CD8-positive, alpha-beta memory T cell (primary cell): ENCODE data around the gene BTBD19. TPM values are rescaled to one million over a fixed set of nuclear protein-coding genes. Genes with fewer than 3 reads are reported as not detected.
"Not testable (repeated sequence)": the region's sequence is repeated elsewhere in the genome, so short reads cannot be mapped to it uniquely, and the experiment has no call there.

Source experiments
- CTCF ChIA-PET: fragments of 350-600 bp; sonication (Branson Sonifier 250); formaldehyde crosslinking; loops from one replicate; lab custom pipeline; 2021; ENCODE audit warnings: antibody characterized with exemption; lab: Charles Lee
- POLR2A ChIA-PET: fragments of 350-600 bp; sonication (Branson Sonifier 250); formaldehyde crosslinking; loops from one replicate; lab custom pipeline; 2021; ENCODE audit warnings: antibody characterized with exemption; lab: Charles Lee
- DNase-seq, 5 donors: peaks; one replicate each; pipeline versions ENCODE4 v3.0.0 to v3.0.0-alpha.2; 2020 to 2022; ENCODE audit warnings: mixed read lengths in 1 of 5
- H3K27ac ChIP-seq: one replicate; pipeline ENCODE4 v1.7.0; 2013; ENCODE audit warnings: low read depth, mild to moderate bottlenecking, low read length, moderate library complexity
- H3K27me3 ChIP-seq: 2 replicates; pipeline ENCODE4 v1.7.0; 2013; ENCODE audit warnings: low read length, mild to moderate bottlenecking; ENCODE audit not compliant: insufficient read depth, poor library complexity, severe bottlenecking
- H3K36me3 ChIP-seq: 2 replicates; pipeline ENCODE4 v1.7.0; 2013; ENCODE audit warnings: mild to moderate bottlenecking, low read length, moderate library complexity; ENCODE audit not compliant: insufficient read depth
- H3K4me1 ChIP-seq: 2 replicates; pipeline ENCODE4 v1.7.0; 2013; ENCODE audit warnings: mild to moderate bottlenecking, low read length, moderate library complexity; ENCODE audit not compliant: insufficient read depth
- H3K4me3 ChIP-seq: 2 replicates; pipeline ENCODE4 v1.7.0; 2013; ENCODE audit warnings: mild to moderate bottlenecking, low read length
- H3K9me3 ChIP-seq: 2 replicates; pipeline ENCODE4 v1.7.0; 2013; ENCODE audit warnings: mild to moderate bottlenecking, low read length
- H3K27ac Mint-ChIP-seq, 8 donors: one replicate each; pipeline ENCODE4 v1.8.0; 2020 to 2021; ENCODE audit warnings: mixed read lengths in 8 of 8, mild to moderate bottlenecking in 6 of 8, inconsistent platforms in 3 of 8, moderate library complexity in 3 of 8
- H3K27me3 Mint-ChIP-seq, 2 donors: one replicate each; pipeline ENCODE4 v1.8.0; 2020 to 2021; ENCODE audit warnings: mixed read lengths in 2 of 2, mild to moderate bottlenecking in 1 of 2, moderate library complexity in 1 of 2
- H3K36me3 Mint-ChIP-seq, 3 donors: one replicate each; pipeline ENCODE4 v1.8.0; 2020 to 2021; ENCODE audit warnings: mixed read lengths in 3 of 3, inconsistent platforms in 1 of 3, mild to moderate bottlenecking in 1 of 3
- H3K4me1 Mint-ChIP-seq, 3 donors: one replicate each; pipeline ENCODE4 v1.8.0; 2020 to 2021; ENCODE audit warnings: mixed read lengths in 3 of 3, inconsistent platforms in 1 of 3, mild to moderate bottlenecking in 1 of 3
- H3K4me3 Mint-ChIP-seq, 7 donors: one replicate each; pipeline ENCODE4 v1.8.0; 2020 to 2021; ENCODE audit warnings: mixed read lengths in 7 of 7, mild to moderate bottlenecking in 6 of 7, moderate library complexity in 4 of 7, inconsistent platforms in 2 of 7
- H3K9me3 Mint-ChIP-seq, 5 donors: one replicate each; pipeline ENCODE4 v1.8.0; 2020 to 2022; ENCODE audit warnings: mixed read lengths in 5 of 5, mild to moderate bottlenecking in 3 of 5, moderate library complexity in 2 of 5, inconsistent platforms in 1 of 5
- polyA plus RNA-seq: library from polyadenylated mRNA; unstranded; fragments of 300-500 nt; fragmentation: Illumina TruSeq; gene quantifications from one replicate; pipeline ENCODE4 v1.2.3, GENCODE V29; 2021
- total RNA-seq, 2 experiments: library from RNA; stranded (reverse); gene quantifications; one replicate each; pipeline ENCODE4 v1.2.3, GENCODE V29; 2021

BTBD19 gene
- total and polyA plus RNA-seq, 3 experiments from 2014 or later, result 0.24 to 7.8 (median 7.3) TPM

DNA sequence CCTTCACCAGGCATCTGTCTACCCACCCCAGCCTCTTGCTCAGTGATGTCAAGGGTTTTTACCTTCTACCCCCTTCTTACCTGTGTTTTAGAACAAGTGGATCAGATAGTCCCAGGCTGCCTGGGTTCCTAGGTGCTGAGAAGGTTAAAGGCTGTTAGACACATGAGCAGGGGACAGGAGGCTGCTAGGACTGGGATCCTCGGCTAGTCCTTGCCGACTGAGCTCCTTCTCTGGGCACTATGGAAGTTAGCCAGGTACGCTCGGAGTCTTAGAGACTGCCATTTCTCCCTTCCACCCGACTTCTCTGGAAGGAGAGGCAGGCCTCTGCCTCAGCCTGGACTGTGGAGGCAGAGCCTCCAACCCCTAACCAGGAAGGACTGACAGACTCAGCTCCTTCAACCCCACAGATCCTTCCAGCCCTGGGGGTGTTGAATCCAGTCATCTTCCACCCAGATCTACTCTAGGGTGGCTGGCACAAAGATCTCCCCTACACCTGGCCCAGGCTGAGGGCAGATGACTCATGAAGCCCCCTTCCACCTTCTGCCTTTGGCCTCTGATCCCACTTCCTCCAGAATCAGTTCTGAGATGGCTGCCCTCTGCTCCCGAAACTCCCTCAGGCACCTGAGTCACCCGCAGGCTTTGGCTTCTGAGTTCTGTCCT lies 1.5 kb upstream of the BTBD19 start, which contains the start of gene DYNLT4:
DYNLT4 (minus strand) TSS at position 648 of the 660 bp plus-strand sequence. CDS start 683 bp downstream, outside the sequence.
- H3K4me3 Mint-ChIP-seq, result peak within 1 kb of the TSS; percentile 67 to 90 (median 84)
- H3K36me3 Mint-ChIP-seq, result peaks cover 12 to 53% (median 14%) of the 10 kb centered on the region in 3 donors
- CTCF ChIA-PET, result interaction anchor here (1.2 to 4.3 kb wide), 3 partner anchors 20 to 29 kb away, joined by 3 to 15 read pairs (median 13); partner anchors contain the start of gene BEST4
- peaks cover 77% of the 10 kb centered on the region for H3K4me1 ChIP-seq
- H3K36me3 ChIP-seq, result peaks cover 29% of the 10 kb centered on the region
- H3K27me3 ChIP-seq, result no peaks in the 10 kb centered on the region
- H3K27me3 Mint-ChIP-seq, result peaks cover 0 to 4% of the 10 kb centered on the region in 2 donors
- DNase-seq, result no peak
- peak within 1 kb of the TSS; percentile 97 to 100 (median 100) for H3K27ac Mint-ChIP-seq
- peaks cover 67 to 81% (median 72%) of the 10 kb centered on the region in 3 donors for H3K4me1 Mint-ChIP-seq
- no peaks in the 10 kb centered on the region for H3K9me3 ChIP-seq
- H3K27ac ChIP-seq, result peak within 1 kb of the TSS; percentile 96
- POLR2A ChIA-PET, result interaction anchor here (0.5 to 5.3 kb wide), 4 partner anchors 14 to 35 kb away, joined by 3 to 120 read pairs (median 14); partner anchors contain the start of gene RPS8
- H3K9me3 Mint-ChIP-seq, result no peaks in the 10 kb centered on the region
- peak within 1 kb of the TSS; percentile 58 for H3K4me3 ChIP-seq

- ChIA-PET POLR2A (interaction anchor here (0.5 to 5.3 kb wide), 7 partner anchors 7 to 205 kb away, joined by 3 to 120 read pairs (median 3); partner anchors contain the start of genes PLK3, RPS8 and UROD), CTCF (interaction anchor here (1.2 to 4.5 kb wide), 6 partner anchors 8 to 29 kb away, joined by 3 to 59 read pairs (median 14); partner anchors contain the start of genes BEST4 and PLK3)
- Histone ChIP-seq H3K27ac (peak overlapping the region; percentile 96), H3K4me1 (peaks cover 77% of the 10 kb centered on the region), H3K4me3 (peak overlapping the region; percentile 58), H3K9me3 (no peaks in the 10 kb centered on the region), H3K27me3 (no peaks in the 10 kb centered on the region), H3K36me3 (peaks cover 29% of the 10 kb centered on the region)
- peaks cover 8 to 48% (median 9%) of the 10 kb centered on the region in 3 donors for H3K36me3 Mint-ChIP-seq
- H3K9me3 Mint-ChIP-seq, result no peaks in the 10 kb centered on the region
- peak overlapping the region; percentile 97 to 100 (median 100) for H3K27ac Mint-ChIP-seq
- peaks cover 65 to 79% (median 71%) of the 10 kb centered on the region in 3 donors for H3K4me1 Mint-ChIP-seq
- H3K4me3 Mint-ChIP-seq, result peak overlapping the region; percentile 67 to 90 (median 84)
- DNase-seq, result peak; percentile 84 to 95 (median 90)
- peaks cover 0 to 6% of the 10 kb centered on the region in 2 donors for H3K27me3 Mint-ChIP-seq
These were observed 810 bp upstream of the BTBD19 start for GRCh38 chr1:44807364-44808062.

GRCh38 chr1:44808938-44809917 lies 905 bp downstream of the BTBD19 start:
- peak overlapping the region; percentile 97 to 100 (median 100) for H3K27ac Mint-ChIP-seq

DNA sequence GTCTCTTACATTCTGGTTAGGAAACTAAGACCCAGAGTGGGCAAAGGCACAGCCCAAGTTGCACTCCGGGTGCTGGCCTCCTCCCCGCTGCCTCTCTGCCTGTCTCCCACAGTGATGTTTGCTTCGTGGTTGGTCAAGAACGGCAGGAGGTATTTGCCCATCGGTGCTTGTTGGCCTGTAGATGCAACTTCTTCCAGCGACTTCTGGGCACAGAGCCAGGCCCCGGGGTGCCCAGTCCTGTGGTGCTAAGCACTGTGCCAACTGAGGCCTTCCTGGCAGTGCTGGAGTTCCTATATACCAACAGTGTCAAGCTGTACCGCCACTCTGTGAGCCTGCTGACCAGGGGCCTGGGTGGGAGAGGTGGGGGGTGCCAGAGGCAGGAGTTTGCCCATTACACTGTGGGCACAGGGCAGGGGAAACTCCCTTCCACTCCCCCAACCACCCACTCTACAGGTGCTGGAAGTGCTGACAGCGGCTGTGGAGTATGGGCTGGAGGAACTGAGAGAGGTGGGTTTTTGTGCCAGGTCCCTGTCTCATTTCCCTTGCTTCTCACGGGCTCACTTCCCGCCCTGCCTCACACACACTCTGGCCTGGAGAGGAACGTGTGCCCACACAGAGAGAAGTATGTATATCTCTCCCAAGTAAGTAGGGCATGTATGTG lies 1.9 kb downstream of the BTBD19 start:
- peaks cover 9% of the 10 kb centered on the region for H3K36me3 ChIP-seq
- H3K4me1 ChIP-seq, result peaks cover 69% of the 10 kb centered on the region
- Mint-ChIP-seq H3K27me3 (peaks cover 0 to 7% of the 10 kb centered on the region in 2 donors), H3K27ac (peak overlapping the region; percentile 97 to 100 (median 100)), H3K9me3 (no peaks in the 10 kb centered on the region), H3K4me3 (peak overlapping the region in 5 of 7 donors; percentile 80 to 90 (median 84)), H3K4me1 (peaks cover 67 to 75% (median 72%) of the 10 kb centered on the region in 3 donors), H3K36me3 (peaks cover under 1 to 21% (median 3%) of the 10 kb centered on the region in 3 donors)
- H3K9me3 ChIP-seq, result no peaks in the 10 kb centered on the region
- peak overlapping the region; percentile 96 for H3K27ac ChIP-seq
- ChIA-PET CTCF (interaction anchor here (1.1 to 4.5 kb wide), 9 partner anchors 9 to 493 kb away, joined by 3 to 59 read pairs (median 6); partner anchors contain the start of genes BEST4, HECTD3 and PLK3), POLR2A (interaction anchor here (0.5 to 5.3 kb wide), 12 partner anchors 10 to 877 kb away, joined by 3 to 120 read pairs (median 5); partner anchors contain the start of genes HECTD3, MUTYH, PLK3 and RPS8)
- H3K4me3 ChIP-seq, result peak overlapping the region; percentile 31
- DNase-seq, result peak in 3 of 5 donors; percentile 13 to 53 (median 29)
- no peaks in the 10 kb centered on the region for H3K27me3 ChIP-seq

More at GRCh38 chr1:44808938-44809917, 905 bp downstream of the BTBD19 start:
- Histone ChIP-seq H3K27ac (peak overlapping the region; percentile 96), H3K27me3 (no peaks in the 10 kb centered on the region), H3K9me3 (no peaks in the 10 kb centered on the region), H3K4me3 (peak overlapping the region; percentile 54), H3K36me3 (peaks cover 13% of the 10 kb centered on the region), H3K4me1 (peaks cover 69% of the 10 kb centered on the region)
- Mint-ChIP-seq H3K4me1 (peaks cover 63 to 71% (median 67%) of the 10 kb centered on the region in 3 donors), H3K9me3 (no peaks in the 10 kb centered on the region), H3K27me3 (peaks cover 0 to 7% of the 10 kb centered on the region in 2 donors), H3K36me3 (peaks cover 4 to 31% (median 6%) of the 10 kb centered on the region in 3 donors), H3K4me3 (peak overlapping the region; percentile 76 to 90 (median 84))
- peak; percentile 79 to 95 (median 89) for DNase-seq
- ChIA-PET POLR2A (interaction anchor here (0.5 to 5.3 kb wide), 12 partner anchors 9 to 878 kb away, joined by 3 to 120 read pairs (median 4); partner anchors contain the start of genes HECTD3, MUTYH, PLK3 and RPS8), CTCF (interaction anchor here (0.9 to 4.5 kb wide), 14 partner anchors 9 to 494 kb away, joined by 3 to 59 read pairs (median 4); partner anchors contain the start of genes BEST4, HECTD3, KIF2C and PLK3)

- H3K4me3 ChIP-seq, DNase-seq, H3K36me3 ChIP-seq, H3K27me3 ChIP-seq, H3K9me3 ChIP-seq, H3K27me3 Mint-ChIP-seq, H3K27ac ChIP-seq, H3K9me3 Mint-ChIP-seq: not testable (repeated sequence)
- peaks cover 68 to 76% (median 73%) of the 10 kb centered on the region in 3 donors for H3K4me1 Mint-ChIP-seq
- peaks cover 0 to 16% (median 3%) of the 10 kb centered on the region in 3 donors for H3K36me3 Mint-ChIP-seq
- peaks cover 69% of the 10 kb centered on the region for H3K4me1 ChIP-seq
- POLR2A ChIA-PET, result interaction anchor here (0.6 to 5.3 kb wide), 3 partner anchors 10 to 18 kb away, joined by 5 to 120 read pairs (median 5); partner anchors contain the start of gene PLK3
- H3K27ac Mint-ChIP-seq, result peak overlapping the region; percentile 92 to 100 (median 100)
- peak overlapping the region in 5 of 7 donors; percentile 18 to 90 (median 62) for H3K4me3 Mint-ChIP-seq
- CTCF ChIA-PET, result interaction anchor here (1.3 to 4.5 kb wide), 2 partner anchors 9 to 11 kb away, joined by 4 to 59 read pairs; partner anchors contain the start of gene PLK3
These were observed 2.4 kb downstream of the BTBD19 start for GRCh38 chr1:44810762-44811105.

GRCh38 chr1:44811234-44811633 lies 2.9 kb downstream of the BTBD19 start:
- ChIA-PET CTCF (interaction anchor here (1.3 to 4.5 kb wide), 2 partner anchors 8 to 11 kb away, joined by 4 to 59 read pairs; partner anchors contain the start of gene PLK3), POLR2A (interaction anchor here (0.6 to 5.3 kb wide), 4 partner anchors 9 to 581 kb away, joined by 5 to 120 read pairs (median 7); partner anchors contain the start of gene PLK3)
- no peaks in the 10 kb centered on the region for H3K27me3 ChIP-seq
- no peak overlapping the region for H3K4me3 ChIP-seq
- H3K9me3 ChIP-seq, result no peaks in the 10 kb centered on the region
- Mint-ChIP-seq H3K4me1 (peaks cover 68 to 76% (median 73%) of the 10 kb centered on the region in 3 donors), H3K27ac (peak overlapping the region; percentile 92 to 100 (median 100)), H3K27me3 (peaks cover 0 to 7% of the 10 kb centered on the region in 2 donors), H3K9me3 (no peaks in the 10 kb centered on the region), H3K4me3 (peak overlapping the region; percentile 18 to 90 (median 63)), H3K36me3 (peaks cover 0 to 14% (median 3%) of the 10 kb centered on the region in 3 donors)
- DNase-seq, result no peak
- H3K4me1 ChIP-seq, result peaks cover 69% of the 10 kb centered on the region
- no peak overlapping the region for H3K27ac ChIP-seq
- H3K36me3 ChIP-seq, result peaks cover 4% of the 10 kb centered on the region
